ENCODE data around the gene ST3GAL2. TPM values are rescaled to one million over a fixed set of nuclear protein-coding genes. Genes with fewer than 3 reads are reported as not detected.
A peak's percentile ranks its signal among the peaks of the same experiment; 100 is the strongest.

The ST3GAL2 gene
- total and polyA plus RNA-seq, 2 donors (not counting 1 experiment from before 2014, with no cell fraction given): 13.5 to 17.8 TPM

DNA sequence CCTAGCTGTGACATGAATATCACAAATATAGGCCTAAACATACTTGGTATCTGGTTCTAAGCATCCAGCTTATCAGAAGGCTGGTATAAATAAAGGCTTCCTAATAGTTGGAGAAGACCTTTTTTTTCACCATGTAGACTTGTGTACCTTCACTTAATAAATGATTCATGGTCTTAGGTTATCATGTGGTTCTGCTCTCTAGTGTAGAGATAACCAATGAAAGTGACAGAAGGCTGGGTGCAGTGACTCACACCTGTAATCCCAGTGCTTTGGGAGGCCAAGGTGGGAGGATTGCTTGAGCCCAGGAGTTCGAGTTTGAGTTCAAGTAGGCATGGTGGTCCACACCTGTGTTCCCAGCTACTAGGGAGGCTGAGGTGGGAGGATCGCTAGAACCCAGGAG, 89.1 kb downstream of the ST3GAL2 start:
- peaks cover 2% of the 10 kb centered on the region for H3K36me3 ChIP-seq (ENCODE audit: control insufficient read depth, insufficient read depth, low read length)
- no peaks in the 10 kb centered on the region for H4K20me1 ChIP-seq (ENCODE audit: control insufficient read depth, extremely low read depth, insufficient read depth, low read length)
- no peak overlapping the region for H3K4me2 ChIP-seq (ENCODE audit: extremely low read depth, insufficient read depth, low read length)
- no peak overlapping the region for H3K9ac ChIP-seq (ENCODE audit: insufficient read depth, low read length)
- H3K79me2 ChIP-seq (ENCODE audit: control insufficient read depth, insufficient read depth, low read length): peaks cover 31% of the 10 kb centered on the region
- H3K9me3 ChIP-seq (ENCODE audit: control insufficient read depth, insufficient read depth, low read depth, low read length): no peaks in the 10 kb centered on the region
- H3K27me3 ChIP-seq (ENCODE audit: control insufficient read depth, insufficient read depth, low read length): no peaks in the 10 kb centered on the region
- DNase-seq (ENCODE audit: low read depth in 2 of 2): no peak
- TF ChIP-seq, protein P1, sequence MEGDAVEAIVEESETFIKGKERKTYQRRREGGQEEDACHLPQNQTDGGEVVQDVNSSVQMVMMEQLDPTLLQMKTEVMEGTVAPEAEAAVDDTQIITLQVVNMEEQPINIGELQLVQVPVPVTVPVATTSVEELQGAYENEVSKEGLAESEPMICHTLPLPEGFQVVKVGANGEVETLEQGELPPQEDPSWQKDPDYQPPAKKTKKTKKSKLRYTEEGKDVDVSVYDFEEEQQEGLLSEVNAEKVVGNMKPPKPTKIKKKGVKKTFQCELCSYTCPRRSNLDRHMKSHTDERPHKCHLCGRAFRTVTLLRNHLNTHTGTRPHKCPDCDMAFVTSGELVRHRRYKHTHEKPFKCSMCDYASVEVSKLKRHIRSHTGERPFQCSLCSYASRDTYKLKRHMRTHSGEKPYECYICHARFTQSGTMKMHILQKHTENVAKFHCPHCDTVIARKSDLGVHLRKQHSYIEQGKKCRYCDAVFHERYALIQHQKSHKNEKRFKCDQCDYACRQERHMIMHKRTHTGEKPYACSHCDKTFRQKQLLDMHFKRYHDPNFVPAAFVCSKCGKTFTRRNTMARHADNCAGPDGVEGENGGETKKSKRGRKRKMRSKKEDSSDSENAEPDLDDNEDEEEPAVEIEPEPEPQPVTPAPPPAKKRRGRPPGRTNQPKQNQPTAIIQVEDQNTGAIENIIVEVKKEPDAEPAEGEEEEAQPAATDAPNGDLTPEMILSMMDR (conservative IDR thresholded peaks at IDR 0.05 in 1 of 2, IDR thresholded peaks at IDR 0.05 in 1 of 2; ENCODE audit: low read depth in 1 of 2, low read length in 2 of 2): no peak
- no peak for TF ChIP-seq EZH2 (IDR thresholded peaks at IDR 0.05; ENCODE audit: low read length, missing control alignments)
- no peak overlapping the region for H2AFZ ChIP-seq (ENCODE audit: low read length)
- H3K4me1 ChIP-seq (ENCODE audit: control insufficient read depth, extremely low read depth, insufficient read depth, low read length): no peaks in the 10 kb centered on the region
- no peak overlapping the region for H3K4me3 ChIP-seq (replicated peaks in 1 of 4; ENCODE audit: control extremely low read depth in 1 of 4, insufficient read depth in 1 of 4, low read depth in 3 of 4, low read length in 4 of 4)
- H3K27ac ChIP-seq (ENCODE audit: insufficient read depth, low read length): no peak overlapping the region

DNA sequence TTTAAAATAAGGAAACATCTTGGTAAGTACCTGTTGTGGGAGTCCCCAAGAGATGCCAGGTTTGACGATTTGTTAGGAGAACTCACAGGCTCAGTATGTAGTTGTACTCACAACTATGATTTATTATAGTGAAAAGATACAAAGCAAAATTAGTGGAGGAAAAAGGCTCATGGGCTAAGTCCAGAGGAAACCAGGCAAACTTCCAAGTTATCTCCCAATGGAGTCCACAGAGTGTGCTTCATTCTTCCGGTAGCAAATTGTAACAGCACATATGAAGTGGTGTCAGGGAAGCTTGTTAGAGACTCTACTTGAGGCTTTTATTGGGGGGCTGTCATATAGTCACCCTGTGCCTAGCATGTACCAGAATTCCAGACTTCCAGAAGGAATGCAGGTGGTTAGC, 89.9 kb downstream of the ST3GAL2 start:
- peaks cover 31% of the 10 kb centered on the region for H3K79me2 ChIP-seq (ENCODE audit: control insufficient read depth, insufficient read depth, low read length)
- TF ChIP-seq, protein P1 (conservative IDR thresholded peaks at IDR 0.05 in 1 of 2, IDR thresholded peaks at IDR 0.05 in 1 of 2; ENCODE audit: low read depth in 1 of 2, low read length in 2 of 2): no peak
- TF ChIP-seq EZH2 (IDR thresholded peaks at IDR 0.05; ENCODE audit: low read length, missing control alignments): no peak
- H2AFZ ChIP-seq (ENCODE audit: low read length): no peak overlapping the region
- no peaks in the 10 kb centered on the region for H3K9me3 ChIP-seq (ENCODE audit: control insufficient read depth, insufficient read depth, low read depth, low read length)
- H3K27ac ChIP-seq (ENCODE audit: insufficient read depth, low read length): no peak overlapping the region
- no peak overlapping the region for H3K4me2 ChIP-seq (ENCODE audit: extremely low read depth, insufficient read depth, low read length)
- no peaks in the 10 kb centered on the region for H3K27me3 ChIP-seq (ENCODE audit: control insufficient read depth, insufficient read depth, low read length)
- H3K4me3 ChIP-seq (replicated peaks in 1 of 4; ENCODE audit: control extremely low read depth in 1 of 4, insufficient read depth in 1 of 4, low read depth in 3 of 4, low read length in 4 of 4): no peak overlapping the region
- H3K36me3 ChIP-seq (ENCODE audit: control insufficient read depth, insufficient read depth, low read length): peaks cover 2% of the 10 kb centered on the region
- DNase-seq (ENCODE audit: low read depth in 2 of 2): no peak
- no peaks in the 10 kb centered on the region for H3K4me1 ChIP-seq (ENCODE audit: control insufficient read depth, extremely low read depth, insufficient read depth, low read length)
- H4K20me1 ChIP-seq (ENCODE audit: control insufficient read depth, extremely low read depth, insufficient read depth, low read length): no peaks in the 10 kb centered on the region
- H3K9ac ChIP-seq (ENCODE audit: insufficient read depth, low read length): no peak overlapping the region

DNA sequence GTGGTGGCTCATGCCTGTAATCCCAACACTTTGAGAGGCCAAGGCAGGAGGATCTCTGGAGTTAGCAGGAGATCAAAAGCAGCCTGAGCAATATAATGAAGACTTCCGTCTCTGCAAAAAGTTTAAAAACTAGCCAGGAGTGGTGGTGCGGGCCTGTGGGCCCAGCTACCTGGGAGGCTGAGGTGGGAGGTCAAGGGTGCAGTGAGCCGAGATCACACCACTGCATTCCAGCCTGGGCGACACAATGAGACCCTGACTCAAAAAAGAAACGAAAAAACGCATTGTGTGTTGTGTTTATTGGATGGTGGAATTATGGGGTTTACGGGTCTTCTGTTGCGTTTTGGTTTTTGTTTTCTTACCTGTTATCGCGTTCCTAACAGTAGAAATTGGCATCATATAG, 93.1 kb downstream of the ST3GAL2 start:
- peak overlapping the region; percentile 90 for H3K4me2 ChIP-seq (ENCODE audit: extremely low read depth, insufficient read depth, low read length)
- no peaks in the 10 kb centered on the region for H3K36me3 ChIP-seq (ENCODE audit: control insufficient read depth, insufficient read depth, low read length)
- DNase-seq (ENCODE audit: low read depth in 2 of 2): no peak
- H3K9ac ChIP-seq (ENCODE audit: insufficient read depth, low read length): peak overlapping the region; percentile 55
- no peak overlapping the region for H2AFZ ChIP-seq (ENCODE audit: low read length)
- H3K27ac ChIP-seq (ENCODE audit: insufficient read depth, low read length): peak overlapping the region; percentile 96
- peaks cover 31% of the 10 kb centered on the region for H3K79me2 ChIP-seq (ENCODE audit: control insufficient read depth, insufficient read depth, low read length)
- H3K4me1 ChIP-seq (ENCODE audit: control insufficient read depth, extremely low read depth, insufficient read depth, low read length): no peaks in the 10 kb centered on the region
- H3K4me3 ChIP-seq (replicated peaks in 1 of 4; ENCODE audit: control extremely low read depth in 1 of 4, insufficient read depth in 1 of 4, low read depth in 3 of 4, low read length in 4 of 4): peak overlapping the region; percentile 36 to 100 (median 74)
- no peak for TF ChIP-seq EZH2 (IDR thresholded peaks at IDR 0.05; ENCODE audit: low read length, missing control alignments)
- TF ChIP-seq, protein P1 (conservative IDR thresholded peaks at IDR 0.05 in 1 of 2, IDR thresholded peaks at IDR 0.05 in 1 of 2; ENCODE audit: low read depth in 1 of 2, low read length in 2 of 2): no peak
- no peaks in the 10 kb centered on the region for H3K9me3 ChIP-seq (ENCODE audit: control insufficient read depth, insufficient read depth, low read depth, low read length)
- H3K27me3 ChIP-seq (ENCODE audit: control insufficient read depth, insufficient read depth, low read length): no peaks in the 10 kb centered on the region
- H4K20me1 ChIP-seq (ENCODE audit: control insufficient read depth, extremely low read depth, insufficient read depth, low read length): no peaks in the 10 kb centered on the region

All from fibroblast of lung (primary cell).